H9 (cell line): ENCODE results near the gene CCNC. TPM values are rescaled to one million over a fixed set of nuclear protein-coding genes. Genes with fewer than 3 reads are reported as not detected.

Experiments
- DNase-seq: peaks from one replicate; pipeline ENCODE4 v3.0.0-alpha.2; 2017
- H2AFZ ChIP-seq: one replicate; pipeline ENCODE4 v1.6.1; 2013; ENCODE audit warnings: mild to moderate bottlenecking, low read length, control low read depth, moderate library complexity
- H2AK5ac ChIP-seq: 2 replicates; pipeline ENCODE4 v1.6.1; 2013; ENCODE audit warnings: low read length, control low read depth, mixed read lengths; ENCODE audit not compliant: insufficient read length
- H2BK120ac ChIP-seq: one replicate; pipeline ENCODE4 v1.6.1; 2013; ENCODE audit warnings: low read depth, mild to moderate bottlenecking, low read length, control low read depth, inconsistent platforms; ENCODE audit not compliant: poor library complexity, severe bottlenecking
- H2BK12ac ChIP-seq: 2 replicates; pipeline ENCODE4 v1.6.1; 2013; ENCODE audit warnings: low read length, control low read depth, mixed read lengths, low read depth; ENCODE audit not compliant: insufficient read length
- H2BK15ac ChIP-seq: 2 replicates; pipeline ENCODE4 v1.6.1; 2013; ENCODE audit warnings: low read depth, low read length, control low read depth
- H2BK20ac ChIP-seq: one replicate; pipeline ENCODE4 v1.6.1; 2013; ENCODE audit warnings: low read depth, mild to moderate bottlenecking, low read length, control low read depth, inconsistent platforms; ENCODE audit not compliant: poor library complexity, severe bottlenecking
- H2BK5ac ChIP-seq: 2 replicates; pipeline ENCODE4 v1.6.1; 2013; ENCODE audit warnings: low read length, control low read depth, mixed read lengths; ENCODE audit not compliant: insufficient read length
- H3K14ac ChIP-seq: 2 replicates; pipeline ENCODE4 v1.6.1; 2013; ENCODE audit warnings: low read length, control low read depth; ENCODE audit not compliant: insufficient read depth
- H3K18ac ChIP-seq: 2 replicates; pipeline ENCODE4 v1.6.1; 2013; ENCODE audit warnings: low read depth, mild to moderate bottlenecking, mixed read lengths, low read length, control low read depth; ENCODE audit not compliant: insufficient read length
- H3K23ac ChIP-seq: 2 replicates; pipeline ENCODE4 v1.6.1; 2013; ENCODE audit warnings: low read length, control low read depth, mixed read lengths, low read depth; ENCODE audit not compliant: insufficient read length
- H3K23me2 ChIP-seq: 2 replicates; pipeline ENCODE4 v1.6.1; 2013; ENCODE audit warnings: low read depth, mild to moderate bottlenecking, mixed read lengths, low read length, control low read depth; ENCODE audit not compliant: insufficient read length, poor library complexity, severe bottlenecking
- H3K27ac ChIP-seq: 2 replicates; pipeline ENCODE4 v1.5.1; 2013; ENCODE audit warnings: low read length, control low read depth, mixed read lengths, low read depth; ENCODE audit not compliant: insufficient read length
- H3K27me3 ChIP-seq: 2 replicates; pipeline ENCODE4 v1.6.1; 2013; ENCODE audit warnings: low read length, control low read depth, inconsistent platforms; ENCODE audit not compliant: insufficient read depth
- H3K4ac ChIP-seq: 2 replicates; pipeline ENCODE4 v1.6.1; 2013; ENCODE audit warnings: low read depth, mild to moderate bottlenecking, control low read depth, inconsistent platforms, low read length, moderate library complexity
- H3K4me1 ChIP-seq: 2 replicates; pipeline ENCODE4 v1.6.1; 2013; ENCODE audit warnings: low read length, control low read depth, inconsistent platforms; ENCODE audit not compliant: insufficient read depth
- H3K4me2 ChIP-seq: 2 replicates; pipeline ENCODE4 v1.6.1; 2013; ENCODE audit warnings: low read length, control low read depth, mixed read lengths; ENCODE audit not compliant: insufficient read length, insufficient read depth
- H3K56ac ChIP-seq: 2 replicates; pipeline ENCODE4 v1.6.1; 2013; ENCODE audit warnings: low read depth, mild to moderate bottlenecking, mixed read lengths, low read length, control low read depth; ENCODE audit not compliant: insufficient read length
- H3K79me1 ChIP-seq: 2 replicates; pipeline ENCODE4 v1.6.1; 2013; ENCODE audit warnings: low read depth, mild to moderate bottlenecking, moderate library complexity, low read length, control low read depth, inconsistent platforms; ENCODE audit not compliant: insufficient read depth, poor library complexity, severe bottlenecking
- H3K79me2 ChIP-seq: 2 replicates; pipeline ENCODE4 v1.6.1; 2013; ENCODE audit warnings: low read length, control low read depth, inconsistent platforms; ENCODE audit not compliant: insufficient read depth
- H3K9ac ChIP-seq: 2 replicates; pipeline ENCODE4 v1.6.1; 2013; ENCODE audit warnings: low read length, control low read depth, mixed read lengths; ENCODE audit not compliant: insufficient read length; ENCODE audit errors: extremely low read depth
- H3K9me3 ChIP-seq: one replicate; pipeline ENCODE4 v1.6.1; 2013; ENCODE audit warnings: low read depth, low read length, inconsistent platforms; ENCODE audit not compliant: control insufficient read depth
- H3T11ph ChIP-seq: one replicate; pipeline ENCODE4 v1.6.1; 2013; ENCODE audit warnings: mild to moderate bottlenecking, low read length, control low read depth, inconsistent platforms
- H4K20me1 ChIP-seq: one replicate; pipeline ENCODE4 v1.6.1; 2013; ENCODE audit not compliant: control insufficient read depth, insufficient read length, insufficient read depth
- H4K5ac ChIP-seq: 2 replicates; pipeline ENCODE4 v1.6.1; 2013; ENCODE audit warnings: low read depth, mild to moderate bottlenecking, mixed read lengths, low read length, control low read depth; ENCODE audit not compliant: insufficient read length
- H4K8ac ChIP-seq: replicated peaks from 2 replicates; pipeline ENCODE4 v1.6.1; 2013; ENCODE audit warnings: low read length, control low read depth, mixed read lengths, low read depth; ENCODE audit not compliant: insufficient read length
- H4K91ac ChIP-seq: 2 replicates; pipeline ENCODE4 v1.6.1; 2013; ENCODE audit warnings: low read depth, mild to moderate bottlenecking, moderate library complexity, mixed read lengths, low read length, control low read depth; ENCODE audit not compliant: insufficient read length
- H3K27ac Mint-ChIP-seq, 3 experiments: 2 replicates in 2 of 3; 3 replicates in 1 of 3; pipeline ENCODE4 v1.8.0; 2020 to 2021; ENCODE audit warnings: mixed read lengths in 3 of 3, mild to moderate bottlenecking in 1 of 3, moderate library complexity in 1 of 3
- H3K27me3 Mint-ChIP-seq: 2 replicates; pipeline ENCODE4 v1.8.0; 2021; ENCODE audit warnings: low read depth, mild to moderate bottlenecking, moderate library complexity, mixed read lengths
- H3K36me3 Mint-ChIP-seq, 3 experiments: 2 replicates in 2 of 3; 3 replicates in 1 of 3; pipeline ENCODE4 v1.8.0; 2020 to 2021; ENCODE audit warnings: low read depth in 3 of 3, mixed read lengths in 3 of 3; ENCODE audit not compliant: insufficient read depth in 1 of 3
- H3K4me1 Mint-ChIP-seq, 2 experiments: 2 replicates each; pipeline ENCODE4 v1.8.0; 2020; ENCODE audit warnings: mixed read lengths in 2 of 2
- H3K4me3 Mint-ChIP-seq, 2 experiments: 2 replicates in 1 of 2; 3 replicates in 1 of 2; pipeline ENCODE4 v1.8.0; 2020 to 2021; ENCODE audit warnings: mild to moderate bottlenecking in 2 of 2, mixed read lengths in 2 of 2, moderate library complexity in 1 of 2
- H3K9me3 Mint-ChIP-seq, 2 experiments: 2 replicates in 1 of 2; 3 replicates in 1 of 2; pipeline ENCODE4 v1.8.0; 2020; ENCODE audit warnings: mild to moderate bottlenecking in 2 of 2, mixed read lengths in 2 of 2, moderate library complexity in 1 of 2
- CTCF ChIP-seq: fragments of 200-600 bp; sonication (generic); conservative IDR thresholded peaks from 3 replicates; pipeline ENCODE4 v1.8.0; 2021; ENCODE audit warnings: antibody characterized with exemption, mild to moderate bottlenecking
- total RNA-seq: library from RNA; stranded (reverse); gene quantifications from 2 replicates; pipeline ENCODE4 v1.2.1, GENCODE V29; 2021

CCNC gene
- total RNA-seq, 1 experiment from 2014 or later = 112 TPM

GRCh38 chr6:99543968-99544367 lies 24.5 kb downstream of the CCNC start:
- H3K36me3 Mint-ChIP-seq = peaks cover 11 to 69% (median 55%) of the 10 kb centered on the region in 3 experiments; a peak in 6 of 7 replicates

More at GRCh38 chr6:99543968-99544367, 24.5 kb downstream of the CCNC start:
- Histone ChIP-seq H2BK120ac (no peak overlapping the region), H3K4ac (no peak overlapping the region), H3K23ac (no peak overlapping the region), H3K27ac (no peak overlapping the region), H4K20me1 (no peaks in the 10 kb centered on the region), H2BK5ac (no peak overlapping the region), H3K79me1 (no peaks in the 10 kb centered on the region), H3K4me2 (no peak overlapping the region), H3T11ph (no peak overlapping the region), H4K8ac (no peak overlapping the region), H3K9ac (no peak overlapping the region), H3K9me3 (no peaks in the 10 kb centered on the region), H3K23me2 (no peaks in the 10 kb centered on the region), H2BK12ac (no peak overlapping the region), H4K5ac (no peak overlapping the region), H4K91ac (no peak overlapping the region), H2AK5ac (no peak overlapping the region), H3K27me3 (no peaks in the 10 kb centered on the region), H3K4me1 (no peaks in the 10 kb centered on the region), H3K56ac (no peak overlapping the region), H3K79me2 (no peaks in the 10 kb centered on the region), H3K14ac (no peak overlapping the region), H2BK15ac (no peak overlapping the region), H2AFZ (no peak overlapping the region), H3K18ac (no peak overlapping the region), H2BK20ac (no peak overlapping the region)
- Mint-ChIP-seq H3K4me3 (no peak overlapping the region), H3K4me1 (no peaks in the 10 kb centered on the region; a peak in 1 of 4 replicates), H3K27me3 (no peaks in the 10 kb centered on the region), H3K27ac (no peak overlapping the region), H3K9me3 (no peaks in the 10 kb centered on the region)
- no peak for TF ChIP-seq CTCF
- no peak for DNase-seq
